ENCODE measurements around the gene HCN1.

DNA sequence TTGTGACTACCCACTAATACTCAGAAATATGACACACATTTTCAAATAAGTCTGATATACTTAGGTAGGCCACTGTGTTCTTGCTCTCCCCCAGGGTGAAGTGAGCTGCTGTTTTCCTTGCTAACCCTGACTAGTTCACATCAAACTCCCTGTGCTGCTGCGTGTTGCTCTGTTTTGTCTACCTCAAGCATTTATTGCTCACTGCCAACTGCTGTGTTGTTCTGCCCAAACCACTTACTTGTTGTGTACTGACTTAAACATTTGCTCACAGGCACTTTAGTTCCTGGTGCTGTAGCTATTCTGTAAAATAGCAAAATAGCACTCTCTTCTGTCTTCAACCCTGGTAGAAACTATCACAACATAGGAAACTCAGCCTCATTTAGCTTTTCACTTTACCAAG is 255.7 kb downstream of the HCN1 start:
- TF ChIP-seq NFE2L2 (conservative IDR thresholded peaks at IDR 0.05; ENCODE audit: low read length) (no peak), ESRRA (IDR thresholded peaks at IDR 0.05; ENCODE audit: borderline replicate concordance, low read length) (no peak), NPAS2 (CRISPR knock-in tag; IDR thresholded peaks at IDR 0.05; ENCODE audit: borderline replicate concordance) (no peak), MAZ (IDR thresholded peaks at IDR 0.05; ENCODE audit: borderline replicate concordance, low read depth, low read length) (no peak), HOXA7 (CRISPR knock-in tag; IDR thresholded peaks at IDR 0.05) (no peak), CHD2 (IDR thresholded peaks at IDR 0.05; ENCODE audit: low read length, partially characterized antibody) (no peak)
- TF ChIP-seq, protein P1, sequence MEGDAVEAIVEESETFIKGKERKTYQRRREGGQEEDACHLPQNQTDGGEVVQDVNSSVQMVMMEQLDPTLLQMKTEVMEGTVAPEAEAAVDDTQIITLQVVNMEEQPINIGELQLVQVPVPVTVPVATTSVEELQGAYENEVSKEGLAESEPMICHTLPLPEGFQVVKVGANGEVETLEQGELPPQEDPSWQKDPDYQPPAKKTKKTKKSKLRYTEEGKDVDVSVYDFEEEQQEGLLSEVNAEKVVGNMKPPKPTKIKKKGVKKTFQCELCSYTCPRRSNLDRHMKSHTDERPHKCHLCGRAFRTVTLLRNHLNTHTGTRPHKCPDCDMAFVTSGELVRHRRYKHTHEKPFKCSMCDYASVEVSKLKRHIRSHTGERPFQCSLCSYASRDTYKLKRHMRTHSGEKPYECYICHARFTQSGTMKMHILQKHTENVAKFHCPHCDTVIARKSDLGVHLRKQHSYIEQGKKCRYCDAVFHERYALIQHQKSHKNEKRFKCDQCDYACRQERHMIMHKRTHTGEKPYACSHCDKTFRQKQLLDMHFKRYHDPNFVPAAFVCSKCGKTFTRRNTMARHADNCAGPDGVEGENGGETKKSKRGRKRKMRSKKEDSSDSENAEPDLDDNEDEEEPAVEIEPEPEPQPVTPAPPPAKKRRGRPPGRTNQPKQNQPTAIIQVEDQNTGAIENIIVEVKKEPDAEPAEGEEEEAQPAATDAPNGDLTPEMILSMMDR (IDR thresholded peaks at IDR 0.05), result no peak
- TF ChIP-seq, protein P2, sequence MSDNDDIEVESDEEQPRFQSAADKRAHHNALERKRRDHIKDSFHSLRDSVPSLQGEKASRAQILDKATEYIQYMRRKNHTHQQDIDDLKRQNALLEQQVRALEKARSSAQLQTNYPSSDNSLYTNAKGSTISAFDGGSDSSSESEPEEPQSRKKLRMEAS (IDR thresholded peaks at IDR 0.05), result no peak

All from A549 (cell line).